PC-3 (cell line): ENCODE results near the gene SOX18. TPM values are rescaled to one million over a fixed set of nuclear protein-coding genes. Genes with fewer than 3 reads are reported as not detected.
"Not testable (repeated sequence)": the region's sequence is repeated elsewhere in the genome, so short reads cannot be mapped to it uniquely, and the experiment has no call there.

Experiments used
- ATAC-seq: fragments of 200-7000 bp; cut with Tn5 transposase; 2 replicates; pipeline ENCODE4 v1.9.1; 2020; ENCODE audit warnings: mild to moderate bottlenecking, moderate library complexity
- BruUV-seq: library from RNA; stranded (reverse); fragments of 400-500 nt; replicated peaks from 2 replicates; lab custom pipeline; 2021; lab: Mats Ljungman, UMichigan
- CTCF ChIA-PET: fragments of 300-600 bp; sonication (Branson Sonifier 250); formaldehyde crosslinking; loops from one replicate; lab custom pipeline; 2022; ENCODE audit warnings: antibody characterized with exemption; lab: Charles Lee
- POLR2A ChIA-PET: fragments of 300-600 bp; sonication (Branson Sonifier 250); formaldehyde crosslinking; loops from one replicate; lab custom pipeline; 2022; ENCODE audit warnings: antibody characterized with exemption; ENCODE audit not compliant: unreplicated experiment; lab: Charles Lee
- DNase-seq: peaks from one replicate; pipeline ENCODE4 v3.0.0-alpha.2; 2015
- H2AFZ ChIP-seq: fragments of 300-600 bp; sonication (generic); 2 replicates; pipeline ENCODE4 v1.6.0; 2016; ENCODE audit warnings: antibody characterized with exemption, low read length
- H3F3A ChIP-seq: fragments of 300-600 bp; sonication (generic); one replicate; pipeline ENCODE4 v1.6.0; 2017; ENCODE audit warnings: antibody characterized with exemption, low read length, control low read depth, mild to moderate bottlenecking; ENCODE audit not compliant: unreplicated experiment
- H3K27ac ChIP-seq: fragments of 300-600 bp; sonication (generic); 2 replicates; pipeline ENCODE4 v1.5.1; 2016; ENCODE audit warnings: mild to moderate bottlenecking, low read length
- H3K27me3 ChIP-seq: fragments of 300-600 bp; sonication (generic); 2 replicates; pipeline ENCODE4 v1.6.1; 2016; ENCODE audit warnings: low read length, mixed read lengths
- H3K36me3 ChIP-seq: fragments of 300-600 bp; sonication (generic); 2 replicates; pipeline ENCODE4 v1.6.1; 2016; ENCODE audit warnings: low read depth, mixed run types, low read length, mixed read lengths
- H3K4me1 ChIP-seq: fragments of 300-600 bp; sonication (generic); 2 replicates; pipeline ENCODE4 v1.5.1; 2016; ENCODE audit warnings: low read length; ENCODE audit not compliant: insufficient read depth
- H3K4me2 ChIP-seq: fragments of 300-600 bp; sonication (generic); 2 replicates; pipeline ENCODE4 v1.6.0; 2016; ENCODE audit warnings: low read length
- H3K4me3 ChIP-seq: fragments of 300-600 bp; sonication (generic); 2 replicates; pipeline ENCODE4 v1.5.1; 2016; ENCODE audit warnings: mild to moderate bottlenecking, low read length, mixed read lengths
- H3K79me2 ChIP-seq: fragments of 300-600 bp; sonication (generic); 2 replicates; pipeline ENCODE4 v1.6.1; 2017; ENCODE audit warnings: low read length, mixed read lengths
- H3K9ac ChIP-seq: fragments of 300-600 bp; sonication (generic); 2 replicates; pipeline ENCODE4 v1.6.0; 2016; ENCODE audit warnings: mild to moderate bottlenecking, low read length
- H3K9me2 ChIP-seq: fragments of 300-600 bp; sonication (generic); replicated peaks from 2 replicates; pipeline ENCODE4 v1.6.1; 2016; ENCODE audit warnings: mixed run types, low read length, mixed read lengths
- H3K9me3 ChIP-seq: fragments of 300-600 bp; sonication (generic); 2 replicates; pipeline ENCODE4 v1.6.1; 2016; ENCODE audit warnings: low read length, mixed read lengths
- H4K20me1 ChIP-seq: fragments of 300-600 bp; sonication (generic); 2 replicates; pipeline ENCODE4 v1.6.1; 2016; ENCODE audit warnings: low read length, mixed read lengths
- EZH2 ChIP-seq: fragments of 300-600 bp; sonication (generic); IDR thresholded peaks from one replicate; pipeline ENCODE4 v1.6.1; 2017; ENCODE audit warnings: antibody characterized with exemption, mild to moderate bottlenecking, low read length; ENCODE audit not compliant: unreplicated experiment
- EZH2phosphoT487 ChIP-seq: fragments of 300-600 bp; sonication (generic); IDR thresholded peaks from 2 replicates; pipeline ENCODE4 v1.6.1; 2018; ENCODE audit warnings: mild to moderate bottlenecking, antibody characterized with exemption, low read length, borderline replicate concordance
- intact Hi-C: fragments of 100-400 bp; cut with micrococcal nuclease; formaldehyde crosslinking; loops from 2 replicates; pipeline ENCODE4 v1.9.0; 2023
- total RNA-seq: library from RNA; depleted of rRNA; stranded (reverse); fragments of >200 nt; gene quantifications from 2 replicates; pipeline ENCODE4 v1.2.3, GENCODE V29; 2014
- TF ChIP-seq, protein P1 (sequence below): fragments of 300-600 bp; sonication (generic); conservative IDR thresholded peaks from 2 replicates; pipeline ENCODE4 v1.5.1; 2017; ENCODE audit warnings: antibody characterized with exemption, low read depth, mild to moderate bottlenecking, low read length

Gene SOX18
- total RNA-seq, 1 experiment from 2014 or later, result 1.5 TPM

DNA sequence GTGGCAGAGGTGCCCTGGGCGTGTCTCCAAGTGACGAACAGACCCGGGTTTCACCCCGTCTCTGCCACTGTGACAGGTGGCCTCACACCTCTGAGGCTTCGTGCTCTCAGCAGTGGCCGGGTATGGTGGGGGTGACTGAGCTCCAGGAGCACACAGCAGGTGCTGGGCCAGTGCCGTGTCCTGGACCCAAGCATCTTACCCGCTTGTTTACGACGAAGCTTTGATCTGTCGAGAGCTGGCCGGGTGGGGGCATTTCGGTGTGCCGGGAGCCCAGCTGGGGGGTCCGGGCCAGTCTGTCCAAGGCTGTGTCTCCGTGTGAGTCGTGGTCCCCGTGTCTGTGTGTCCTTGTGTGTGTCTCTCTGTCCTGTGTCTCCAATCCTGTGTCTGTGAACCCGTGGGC lies 41.9 kb upstream of the SOX18 start:
- ATAC-seq, result no peak
- BruUV-seq, result no TSS peak
- no peaks in the 10 kb centered on the region for H3K36me3 ChIP-seq
- no peak overlapping the region for H3K27ac ChIP-seq
- no peak for DNase-seq
- no peak overlapping the region for H3K4me3 ChIP-seq
- H3K9me3 ChIP-seq, result no peaks in the 10 kb centered on the region
- no peak overlapping the region for H3K9ac ChIP-seq
- H3K4me1 ChIP-seq, result peaks cover 4% of the 10 kb centered on the region
- no peaks in the 10 kb centered on the region for H3K9me2 ChIP-seq
- H3F3A ChIP-seq, result no peaks in the 10 kb centered on the region
- H4K20me1 ChIP-seq, result no peaks in the 10 kb centered on the region
- POLR2A ChIA-PET, result no interaction called here
- no peaks in the 10 kb centered on the region for H3K27me3 ChIP-seq
- no peak for TF ChIP-seq EZH2phosphoT487
- TF ChIP-seq EZH2, result no peak
- TF ChIP-seq, protein P1, sequence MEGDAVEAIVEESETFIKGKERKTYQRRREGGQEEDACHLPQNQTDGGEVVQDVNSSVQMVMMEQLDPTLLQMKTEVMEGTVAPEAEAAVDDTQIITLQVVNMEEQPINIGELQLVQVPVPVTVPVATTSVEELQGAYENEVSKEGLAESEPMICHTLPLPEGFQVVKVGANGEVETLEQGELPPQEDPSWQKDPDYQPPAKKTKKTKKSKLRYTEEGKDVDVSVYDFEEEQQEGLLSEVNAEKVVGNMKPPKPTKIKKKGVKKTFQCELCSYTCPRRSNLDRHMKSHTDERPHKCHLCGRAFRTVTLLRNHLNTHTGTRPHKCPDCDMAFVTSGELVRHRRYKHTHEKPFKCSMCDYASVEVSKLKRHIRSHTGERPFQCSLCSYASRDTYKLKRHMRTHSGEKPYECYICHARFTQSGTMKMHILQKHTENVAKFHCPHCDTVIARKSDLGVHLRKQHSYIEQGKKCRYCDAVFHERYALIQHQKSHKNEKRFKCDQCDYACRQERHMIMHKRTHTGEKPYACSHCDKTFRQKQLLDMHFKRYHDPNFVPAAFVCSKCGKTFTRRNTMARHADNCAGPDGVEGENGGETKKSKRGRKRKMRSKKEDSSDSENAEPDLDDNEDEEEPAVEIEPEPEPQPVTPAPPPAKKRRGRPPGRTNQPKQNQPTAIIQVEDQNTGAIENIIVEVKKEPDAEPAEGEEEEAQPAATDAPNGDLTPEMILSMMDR, result no peak
- no peak overlapping the region for H3K4me2 ChIP-seq
- CTCF ChIA-PET, result no interaction called here
- H3K79me2 ChIP-seq, result no peaks in the 10 kb centered on the region
- intact Hi-C loops, result no loop called here
- no peak overlapping the region for H2AFZ ChIP-seq

DNA sequence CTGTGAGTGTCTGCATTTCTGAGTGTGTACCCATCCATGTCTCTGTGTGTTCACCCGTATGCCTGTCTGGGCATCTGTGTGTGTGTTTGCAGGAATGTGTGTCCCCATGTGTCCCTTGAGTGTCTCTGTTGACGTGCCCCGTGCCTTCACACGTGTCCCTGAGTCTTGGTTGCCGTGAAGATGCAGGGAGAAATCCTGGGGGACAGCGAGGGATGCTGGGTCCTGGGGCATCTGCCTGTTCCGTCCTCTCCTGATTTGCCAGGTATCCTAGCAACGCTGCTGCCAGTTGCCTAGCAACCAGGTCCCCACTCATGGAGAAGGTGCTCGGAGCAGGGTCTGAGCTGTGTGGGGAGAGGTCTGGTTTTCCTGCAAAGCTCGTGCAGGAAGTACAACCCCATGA lies 40.7 kb upstream of the SOX18 start:
- BruUV-seq, result no TSS peak
- Histone ChIP-seq H3K4me1 (peaks cover 6% of the 10 kb centered on the region), H3K27me3 (no peaks in the 10 kb centered on the region), H3K4me3 (no peak overlapping the region), H4K20me1 (no peaks in the 10 kb centered on the region), H3K36me3 (no peaks in the 10 kb centered on the region), H3K9me2 (no peaks in the 10 kb centered on the region), H3K9me3 (no peaks in the 10 kb centered on the region), H3K79me2 (no peaks in the 10 kb centered on the region), H3K27ac (no peak overlapping the region), H3K4me2 (no peak overlapping the region), H2AFZ (no peak overlapping the region), H3F3A (no peaks in the 10 kb centered on the region), H3K9ac (no peak overlapping the region)
- DNase-seq (no peak), ATAC-seq (no peak)
- TF ChIP-seq, protein P1, result no peak
- no peak for TF ChIP-seq EZH2
- ChIA-PET CTCF (no interaction called here), POLR2A (no interaction called here)
- intact Hi-C loops, result no loop called here

DNA sequence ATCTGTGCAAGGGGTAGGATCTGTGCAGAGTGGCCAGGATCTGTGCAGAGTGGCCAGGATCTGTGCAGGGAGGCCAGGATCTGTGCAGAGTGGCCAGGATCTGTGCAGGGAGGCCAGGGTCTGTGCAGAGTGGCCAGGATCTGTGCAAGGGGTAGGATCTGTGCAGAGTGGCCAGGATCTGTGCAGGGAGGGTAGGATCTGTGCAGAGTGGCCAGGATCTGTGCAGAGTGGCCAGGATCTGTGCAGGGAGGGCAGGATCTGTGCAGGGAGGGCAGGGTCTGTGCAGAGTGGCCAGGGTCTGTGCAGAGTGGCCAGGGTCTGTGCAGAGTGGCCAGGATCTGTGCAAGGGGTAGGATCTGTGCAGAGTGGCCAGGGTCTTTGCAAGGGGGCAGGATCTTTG lies 39.1 kb upstream of the SOX18 start:
- H3K27me3 ChIP-seq, POLR2A ChIA-PET, CTCF ChIA-PET, intact Hi-C loops, H3K9me2 ChIP-seq, H3F3A ChIP-seq, ATAC-seq, BruUV-seq, H3K9ac ChIP-seq, H3K4me2 ChIP-seq, H3K9me3 ChIP-seq, H2AFZ ChIP-seq, DNase-seq, H3K4me3 ChIP-seq, H4K20me1 ChIP-seq, H3K27ac ChIP-seq, H3K36me3 ChIP-seq, H3K79me2 ChIP-seq: not testable (repeated sequence)
- H3K4me1 ChIP-seq, result peaks cover 12% of the 10 kb centered on the region

DNA sequence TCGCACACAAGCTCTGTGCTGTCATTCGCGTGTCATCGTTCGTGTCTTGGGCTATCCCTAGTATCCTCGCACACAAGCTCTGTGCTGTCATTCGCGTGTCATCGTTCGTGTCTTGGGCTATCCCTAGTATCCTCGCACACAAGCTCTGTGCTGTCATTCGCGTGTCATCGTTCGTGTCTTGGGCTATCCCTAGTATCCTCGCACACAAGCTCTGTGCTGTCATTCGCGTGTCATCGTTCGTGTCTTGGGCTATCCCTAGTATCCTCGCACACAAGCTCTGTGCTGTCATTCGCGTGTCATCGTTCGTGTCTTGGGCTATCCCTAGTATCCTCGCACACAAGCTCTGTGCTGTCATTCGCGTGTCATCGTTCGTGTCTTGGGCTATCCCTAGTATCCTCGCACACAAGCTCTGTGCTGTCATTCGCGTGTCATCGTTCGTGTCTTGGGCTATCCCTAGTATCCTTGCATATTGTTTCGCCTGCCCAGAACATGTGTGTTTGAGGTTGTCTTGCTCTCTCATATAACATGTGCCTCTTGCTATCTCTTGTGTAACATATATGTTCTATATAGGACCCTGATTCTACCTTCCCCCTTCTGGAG lies 37.9 kb upstream of the SOX18 start:
- ChIA-PET CTCF (interaction anchor here (0.6 kb wide), 1 partner anchor 33 kb away, joined by 3 read pairs; no protein-coding TSS in a partner anchor), POLR2A (interaction anchor here (0.6 kb wide), 1 partner anchor 54 kb away, joined by 3 read pairs; no protein-coding TSS in a partner anchor)
- H4K20me1 ChIP-seq, H3K9me3 ChIP-seq, H3K4me2 ChIP-seq, H3K4me3 ChIP-seq, BruUV-seq, H3K9me2 ChIP-seq, DNase-seq, H3K27me3 ChIP-seq, intact Hi-C loops, ATAC-seq, H3K36me3 ChIP-seq, H2AFZ ChIP-seq, H3K79me2 ChIP-seq, H3F3A ChIP-seq: not testable (repeated sequence)
- H3K27ac ChIP-seq, result peak overlapping the region; percentile 49
- peaks cover 17% of the 10 kb centered on the region for H3K4me1 ChIP-seq
- H3K9ac ChIP-seq, result peak overlapping the region; percentile 46; the same call in 1 of the 2 replicates
